NT2/D1 (cell line): ENCODE data around the gene DHX36.

Experiments used
- DNase-seq: peaks from one replicate; pipeline ENCODE4 v3.0.0-alpha.2; 2011; ENCODE audit warnings: low read depth, low spot score
- H3K27me3 ChIP-seq: 2 replicates; pipeline ENCODE4 v1.6.0; 2011; ENCODE audit warnings: mild to moderate bottlenecking; ENCODE audit not compliant: insufficient read length, insufficient read depth
- H3K36me3 ChIP-seq: 2 replicates; pipeline ENCODE4 v1.6.1; 2011; ENCODE audit warnings: mild to moderate bottlenecking, low read length, mixed read lengths; ENCODE audit not compliant: insufficient read depth, insufficient read length
- H3K4me1 ChIP-seq: 2 replicates; pipeline ENCODE4 v1.5.1; 2011; ENCODE audit not compliant: insufficient read depth, insufficient read length
- H3K4me3 ChIP-seq: 2 replicates; pipeline ENCODE4 v1.5.1; 2011; ENCODE audit warnings: low read depth; ENCODE audit not compliant: insufficient read length
- H3K9ac ChIP-seq: 2 replicates; pipeline ENCODE4 v1.6.0; 2011; ENCODE audit warnings: low read depth; ENCODE audit not compliant: insufficient read length
- H3K9me3 ChIP-seq: 2 replicates; pipeline ENCODE4 v1.5.1; 2011; ENCODE audit warnings: mild to moderate bottlenecking, low read length; ENCODE audit not compliant: insufficient read depth
- SUZ12 ChIP-seq: IDR thresholded peaks from 2 replicates; pipeline ENCODE4 v1.6.1; 2011; ENCODE audit not compliant: insufficient read length, insufficient read depth; ENCODE audit errors: extremely low read depth
- YY1 ChIP-seq: IDR thresholded peaks from 2 replicates; pipeline ENCODE4 v1.6.1; 2011; ENCODE audit not compliant: insufficient read length, insufficient read depth
- ZNF274 ChIP-seq: IDR thresholded peaks from 2 replicates; pipeline ENCODE4 v1.6.1; 2011; ENCODE audit warnings: mild to moderate bottlenecking, low read depth, low read length

Gene DHX36

DNA sequence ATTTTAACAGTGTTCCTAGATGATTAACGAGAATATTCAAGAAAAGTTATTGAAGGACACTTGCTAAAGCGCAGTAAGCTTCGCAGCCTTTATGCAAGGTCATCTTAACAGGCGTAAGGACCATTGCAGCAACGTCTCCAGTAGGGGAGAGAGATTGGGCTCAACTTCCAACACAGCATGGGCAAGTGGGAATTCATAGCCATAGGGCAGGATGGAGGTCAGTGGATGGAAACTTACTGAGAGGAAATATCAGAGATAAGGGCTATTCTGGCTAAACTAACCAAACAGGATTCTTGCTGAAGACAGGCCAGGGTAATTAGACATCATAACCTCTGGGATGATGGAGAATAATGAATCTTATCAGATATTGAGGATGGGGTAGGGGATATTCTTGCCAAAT lies 82.8 kb downstream of the DHX36 start:
- no peaks in the 10 kb centered on the region for H3K36me3 ChIP-seq
- DNase-seq = no peak
- no peak overlapping the region for H3K4me3 ChIP-seq
- H3K4me1 ChIP-seq = no peaks in the 10 kb centered on the region
- no peaks in the 10 kb centered on the region for H3K27me3 ChIP-seq
- no peak for TF ChIP-seq YY1
- no peak for TF ChIP-seq SUZ12
- H3K9ac ChIP-seq = no peak overlapping the region
- no peaks in the 10 kb centered on the region for H3K9me3 ChIP-seq

DNA sequence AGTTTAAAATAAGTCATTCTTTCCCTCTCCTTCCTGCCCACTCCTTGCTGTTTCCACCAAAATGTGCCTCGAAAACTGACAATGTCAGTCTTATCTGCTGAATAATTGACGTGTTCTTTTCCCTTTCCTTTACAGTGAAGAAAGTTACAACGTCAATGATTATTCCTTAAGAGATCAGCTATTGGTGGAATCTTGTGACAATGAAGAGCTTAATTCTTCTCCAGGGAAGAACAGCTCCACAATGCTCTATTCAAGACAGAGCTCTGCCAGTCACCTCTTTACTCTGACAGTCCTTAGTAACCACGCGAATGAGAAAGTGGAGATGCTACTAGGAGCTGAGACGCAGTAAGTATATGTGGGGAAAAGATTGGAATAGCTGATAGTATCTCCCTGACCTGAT lies 84.1 kb downstream of the DHX36 start:
- no peaks in the 10 kb centered on the region for H3K27me3 ChIP-seq
- DNase-seq = no peak
- no peaks in the 10 kb centered on the region for H3K4me1 ChIP-seq
- H3K9ac ChIP-seq = no peak overlapping the region
- no peaks in the 10 kb centered on the region for H3K9me3 ChIP-seq
- TF ChIP-seq ZNF274 (no peak), SUZ12 (no peak), YY1 (no peak)
- H3K4me3 ChIP-seq = no peak overlapping the region
- no peaks in the 10 kb centered on the region for H3K36me3 ChIP-seq

- DNase-seq = no peak
- no peaks in the 10 kb centered on the region for H3K27me3 ChIP-seq
- H3K4me3 ChIP-seq = no peak overlapping the region
- TF ChIP-seq SUZ12 = no peak
- TF ChIP-seq YY1 = no peak
- TF ChIP-seq ZNF274 = no peak
- H3K9ac ChIP-seq = no peak overlapping the region
- H3K4me1 ChIP-seq = no peaks in the 10 kb centered on the region
- H3K36me3 ChIP-seq = no peaks in the 10 kb centered on the region
- H3K9me3 ChIP-seq = no peaks in the 10 kb centered on the region
These were observed 88.0 kb downstream of the DHX36 start for GRCh38 chr3:154236331-154236730.

GRCh38 chr3:154235330-154235729 lies 89.0 kb downstream of the DHX36 start:
- no peaks in the 10 kb centered on the region for H3K36me3 ChIP-seq
- no peak for DNase-seq
- H3K4me1 ChIP-seq = no peaks in the 10 kb centered on the region
- no peak overlapping the region for H3K9ac ChIP-seq
- H3K27me3 ChIP-seq = no peaks in the 10 kb centered on the region
- no peak overlapping the region for H3K4me3 ChIP-seq
- TF ChIP-seq SUZ12 (no peak), YY1 (no peak), ZNF274 (no peak)
- H3K9me3 ChIP-seq = no peaks in the 10 kb centered on the region

DNA sequence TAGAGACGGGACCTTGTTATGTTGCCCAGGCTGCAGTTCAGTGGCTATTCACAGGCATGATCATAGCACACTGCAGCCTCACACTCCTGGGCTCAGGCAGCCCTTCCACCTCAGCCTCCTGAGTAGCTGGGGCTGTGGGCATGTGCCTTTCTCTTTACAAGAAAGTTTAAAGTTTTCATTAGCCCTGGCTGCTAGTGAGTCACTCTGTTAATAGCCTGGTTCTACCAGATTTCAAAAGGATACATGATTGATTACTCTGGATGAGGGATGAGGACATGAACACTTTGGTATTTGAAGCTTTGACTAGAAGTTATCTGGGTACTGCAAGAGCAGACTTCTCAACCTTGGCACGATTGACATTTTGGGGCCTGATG lies 95.1 kb downstream of the DHX36 start:
- Histone ChIP-seq H3K27me3 (no peaks in the 10 kb centered on the region), H3K4me3 (no peak overlapping the region), H3K36me3 (no peaks in the 10 kb centered on the region), H3K4me1 (peaks cover 4% of the 10 kb centered on the region), H3K9me3 (no peaks in the 10 kb centered on the region), H3K9ac (no peak overlapping the region)
- TF ChIP-seq YY1 = no peak
- TF ChIP-seq ZNF274 = no peak
- no peak for TF ChIP-seq SUZ12
- no peak for DNase-seq

- no peak for TF ChIP-seq SUZ12
- no peak for TF ChIP-seq YY1
- TF ChIP-seq ZNF274 = no peak
- Histone ChIP-seq H3K9ac (no peak overlapping the region), H3K36me3 (no peaks in the 10 kb centered on the region), H3K9me3 (no peaks in the 10 kb centered on the region), H3K27me3 (no peaks in the 10 kb centered on the region), H3K4me3 (no peak overlapping the region), H3K4me1 (peaks cover 4% of the 10 kb centered on the region)
- no peak for DNase-seq
These were observed 95.6 kb downstream of the DHX36 start for GRCh38 chr3:154228561-154229216.

DNA sequence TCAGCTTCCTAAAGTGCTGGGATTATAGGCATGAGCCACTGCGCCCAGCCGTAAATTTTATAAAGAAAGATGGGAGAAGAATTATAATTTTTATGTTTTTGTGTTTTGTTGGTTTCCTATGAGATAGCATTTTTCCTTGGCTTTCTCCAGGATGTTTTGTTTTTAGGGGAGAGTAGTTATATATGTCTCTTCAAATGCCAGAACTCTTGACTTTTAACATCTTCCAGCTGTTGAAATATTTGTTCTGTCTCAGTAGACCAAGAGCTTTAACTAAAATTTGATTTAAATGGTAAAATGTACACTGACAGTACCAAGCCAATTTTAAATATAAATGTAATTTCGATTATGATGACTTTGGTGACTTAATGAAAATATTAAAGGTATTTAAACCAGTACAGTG lies 96.8 kb downstream of the DHX36 start:
- H3K4me3 ChIP-seq = no peak overlapping the region
- H3K27me3 ChIP-seq = no peaks in the 10 kb centered on the region
- H3K9ac ChIP-seq = no peak overlapping the region
- H3K4me1 ChIP-seq = peaks cover 4% of the 10 kb centered on the region
- TF ChIP-seq SUZ12 (no peak), ZNF274 (no peak), YY1 (no peak)
- no peaks in the 10 kb centered on the region for H3K9me3 ChIP-seq
- no peaks in the 10 kb centered on the region for H3K36me3 ChIP-seq
- DNase-seq = no peak
